H1 (cell line): ENCODE data around the gene HIBCH. TPM values are rescaled to one million over a fixed set of nuclear protein-coding genes. Genes with fewer than 3 reads are reported as not detected.

Experiments
- BACH1 ChIP-seq: IDR thresholded peaks from 2 replicates; pipeline ENCODE4 v1.6.1; 2012; ENCODE audit warnings: low read length, improper control_type of control experiment
- CHD2 ChIP-seq: IDR thresholded peaks from 2 replicates; pipeline ENCODE4 v1.6.1; 2012; ENCODE audit warnings: low read length, improper control_type of control experiment
- CHD7 ChIP-seq: fragments of 300-600 bp; sonication (generic); IDR thresholded peaks from 2 replicates; pipeline ENCODE4 v1.7.1; 2012; ENCODE audit warnings: low read length, moderate library complexity, mild to moderate bottlenecking, inconsistent platforms; ENCODE audit not compliant: insufficient replicate concordance
- HDAC6 ChIP-seq: IDR thresholded peaks from one replicate; pipeline ENCODE4 v1.7.1; 2012; ENCODE audit warnings: low read depth, mild to moderate bottlenecking, inconsistent platforms, low read length, moderate library complexity
- JUN ChIP-seq: IDR thresholded peaks from 2 replicates; pipeline ENCODE4 v1.6.1; 2011; ENCODE audit warnings: low read depth, mild to moderate bottlenecking, improper control_type of control experiment, low read length
- KDM1A ChIP-seq: fragments of 200-600, 300-600 bp; sonication (generic); IDR thresholded peaks from 2 replicates; pipeline ENCODE4 v1.7.1; 2016; ENCODE audit warnings: mild to moderate bottlenecking, low read length, borderline replicate concordance
- KDM4A ChIP-seq: IDR thresholded peaks from one replicate; pipeline ENCODE4 v1.7.1; 2012; ENCODE audit warnings: low read depth, mild to moderate bottlenecking, moderate library complexity, low read length, inconsistent platforms; ENCODE audit not compliant: severe bottlenecking
- RAD21 ChIP-seq, 2 experiments: IDR thresholded peaks in 1 of 2; conservative IDR thresholded peaks in 1 of 2; 2 replicates each; pipeline ENCODE4 v1.6.1; 2011; ENCODE audit warnings: low read depth in 2 of 2, low read length in 2 of 2, improper control_type of control experiment in 1 of 2, inconsistent platforms in 1 of 2, mild to moderate bottlenecking in 1 of 2, moderate library complexity in 1 of 2
- TBP ChIP-seq: IDR thresholded peaks from 2 replicates; pipeline ENCODE4 v1.6.1; 2011; ENCODE audit warnings: low read depth, low read length, improper control_type of control experiment
- YY1 ChIP-seq: IDR thresholded peaks from 2 replicates; pipeline ENCODE4 v1.6.1; 2011; ENCODE audit warnings: low read depth, mild to moderate bottlenecking, low read length
- polyA plus RNA-seq, 7 experiments: library from polyadenylated mRNA; depleted of rRNA in 3 of 7; stranded (reverse) in 5 of 7; unstranded in 2 of 7; fragments of >200 nt in 5 of 7; fragments of 200-250 nt in 2 of 7; gene quantifications; 1 replicate in 5 of 7; 2 replicates in 1 of 7; 4 replicates in 1 of 7; pipeline versions ENCODE4 v1.2.1 to v1.2.3, GENCODE V29; 2011 to 2013; ENCODE audit warnings: missing spikeins in 2 of 7, mixed read lengths in 2 of 7
- total RNA-seq: library from RNA; stranded (reverse); fragmentation: NEBNext Ultra II Directional; extraction: Animal tissue kit (Norgen Biotek cat#: 25700); gene quantifications from 2 replicates; pipeline ENCODE4 v1.2.1, GENCODE V29; 2021

The HIBCH gene
- total and polyA plus RNA-seq, 2 of the 8 experiments (the other 6 are each of a cell fraction or from before 2014, with no cell fraction given): 7.5 to 31.8 TPM

DNA sequence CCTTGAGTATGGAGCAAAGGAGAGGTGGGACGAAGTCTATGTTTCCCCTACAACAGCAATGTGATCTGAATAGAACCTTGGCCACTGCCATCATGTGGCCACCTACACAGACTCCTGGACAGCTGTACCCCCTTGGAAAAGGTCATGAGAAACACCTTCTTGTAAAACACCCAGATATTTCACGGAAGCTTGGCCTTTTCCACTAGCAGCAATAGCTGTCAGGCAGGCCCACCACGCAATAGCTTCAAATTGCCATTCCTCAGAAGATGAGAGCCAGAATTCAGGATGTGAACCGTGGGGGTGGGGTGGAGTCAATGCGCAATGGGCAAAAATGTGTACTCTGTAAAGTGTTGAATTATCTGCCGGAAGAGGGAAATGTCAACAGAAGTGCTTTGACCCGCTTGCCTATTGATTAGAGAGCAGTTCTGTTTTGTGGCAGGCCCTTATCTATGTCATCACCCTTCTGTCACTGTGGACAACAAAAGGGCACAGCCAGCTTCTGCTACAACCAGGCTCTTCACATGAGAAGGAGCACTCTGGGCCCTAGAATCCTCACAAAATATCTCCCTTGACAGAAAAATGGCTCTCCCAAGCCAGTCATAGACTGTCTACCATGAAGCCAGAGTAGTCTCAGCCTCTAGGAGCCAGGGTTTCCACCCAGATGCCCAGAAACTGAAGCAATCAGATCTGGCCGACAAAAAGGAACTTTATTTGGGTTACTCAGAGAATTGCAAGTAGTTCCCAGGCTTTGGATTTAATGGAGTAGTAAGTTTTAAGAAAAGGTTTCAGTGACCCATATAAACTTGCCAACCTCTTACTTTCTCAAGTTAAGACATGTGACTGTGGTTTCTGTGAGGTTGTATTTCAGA, 33.3 kb upstream of the HIBCH start (continued):
- TF ChIP-seq CHD7 (no peak), JUN (no peak), HDAC6 (no peak), TBP (no peak), KDM1A (no peak), YY1 (no peak), KDM4A (no peak), RAD21 (IDR thresholded peaks at IDR 0.05 in 1 of 2, conservative IDR thresholded peaks at IDR 0.05 in 1 of 2; ENCODE audit: low read depth in 2 of 2, low read length in 2 of 2) (no peak), CHD2 (no peak), BACH1 (no peak)
